Fibroblast of lung (primary cell): ENCODE data around the gene SORCS2. TPM values are rescaled to one million over a fixed set of nuclear protein-coding genes. Genes with fewer than 3 reads are reported as not detected.
A peak's percentile ranks its signal among the peaks of the same experiment; 100 is the strongest.

ENCODE experiments used
- DNase-seq, 2 donors: peaks; one replicate each; pipeline versions ENCODE4 v3.0.0 to v3.0.0-alpha.2; 2010; ENCODE audit warnings: low read depth in 2 of 2
- H2AFZ ChIP-seq: 2 replicates; pipeline ENCODE4 v1.5.1; 2012; ENCODE audit warnings: low read length, control low read depth, inconsistent platforms
- H3K27ac ChIP-seq: 2 replicates; pipeline ENCODE4 v1.5.1; 2011; ENCODE audit warnings: low read length, control low read depth; ENCODE audit not compliant: insufficient read depth
- H3K27me3 ChIP-seq: 2 replicates; pipeline ENCODE4 v1.5.1; 2011; ENCODE audit warnings: mild to moderate bottlenecking, low read length; ENCODE audit not compliant: control insufficient read depth, insufficient read depth
- H3K36me3 ChIP-seq: 2 replicates; pipeline ENCODE4 v1.5.1; 2011; ENCODE audit warnings: low read length; ENCODE audit not compliant: control insufficient read depth, insufficient read depth
- H3K4me1 ChIP-seq: 2 replicates; pipeline ENCODE4 v1.5.1; 2011; ENCODE audit warnings: low read length; ENCODE audit not compliant: control insufficient read depth, insufficient read depth; ENCODE audit errors: extremely low read depth
- H3K4me2 ChIP-seq: 2 replicates; pipeline ENCODE4 v1.5.1; 2011; ENCODE audit warnings: low read length, control low read depth; ENCODE audit not compliant: insufficient read depth; ENCODE audit errors: extremely low read depth
- H3K4me3 ChIP-seq, 4 experiments: fragments of 200-600 bp in 1 of 4; sonication (generic) in 1 of 4; replicated peaks in 1 of 4; 2 replicates each; pipeline ENCODE4 v1.5.1; 2011 to 2016; ENCODE audit warnings: low read length in 4 of 4, low read depth in 3 of 4, mild to moderate bottlenecking in 3 of 4, control low read depth in 2 of 4, inconsistent platforms in 1 of 4, mixed read lengths in 1 of 4; ENCODE audit not compliant: insufficient read depth in 1 of 4; ENCODE audit errors: control extremely low read depth in 1 of 4
- H3K79me2 ChIP-seq: 2 replicates; pipeline ENCODE4 v1.5.1; 2012; ENCODE audit warnings: mild to moderate bottlenecking, low read length, inconsistent platforms; ENCODE audit not compliant: control insufficient read depth, insufficient read depth
- H3K9ac ChIP-seq: 2 replicates; pipeline ENCODE4 v1.5.1; 2011; ENCODE audit warnings: mild to moderate bottlenecking, low read length, control low read depth; ENCODE audit not compliant: insufficient read depth
- H3K9me3 ChIP-seq: 2 replicates; pipeline ENCODE4 v1.5.1; 2012; ENCODE audit warnings: low read depth, low read length; ENCODE audit not compliant: control insufficient read depth, insufficient read depth
- H4K20me1 ChIP-seq: 2 replicates; pipeline ENCODE4 v1.5.1; 2011; ENCODE audit warnings: low read length; ENCODE audit not compliant: control insufficient read depth, insufficient read depth; ENCODE audit errors: extremely low read depth
- EZH2 ChIP-seq: IDR thresholded peaks from 2 replicates; pipeline ENCODE4 v1.5.1; 2012; ENCODE audit warnings: low read length, control low read depth, mild to moderate bottlenecking; ENCODE audit errors: missing control alignments
- polyA plus RNA-seq, 2 donors: library from polyadenylated mRNA; depleted of rRNA in 1 of 2; stranded (reverse) in 1 of 2; unstranded in 1 of 2; fragments of >200 nt; gene quantifications; 2 replicates each; pipeline ENCODE4 v1.2.1, GENCODE V29; 2011 to 2012; ENCODE audit warnings: missing spikeins in 1 of 2
- total RNA-seq: library from RNA; depleted of rRNA; stranded (reverse); fragments of >200 nt; gene quantifications from 2 replicates; pipeline ENCODE4 v1.2.1, GENCODE V29; 2014
- TF ChIP-seq, protein P1 (sequence below), 2 donors: IDR thresholded peaks in 1 of 2; conservative IDR thresholded peaks in 1 of 2; 1 replicate in 1 of 2; 2 replicates in 1 of 2; pipeline ENCODE4 v1.5.1; 2011 to 2012; ENCODE audit warnings: low read length in 2 of 2, control low read depth in 1 of 2, inconsistent platforms in 1 of 2, low read depth in 1 of 2, mild to moderate bottlenecking in 1 of 2

SORCS2 gene
- total and polyA plus RNA-seq, 2 donors (not counting 1 experiment from before 2014, with no cell fraction given), result 0.17 to 0.41 TPM

DNA sequence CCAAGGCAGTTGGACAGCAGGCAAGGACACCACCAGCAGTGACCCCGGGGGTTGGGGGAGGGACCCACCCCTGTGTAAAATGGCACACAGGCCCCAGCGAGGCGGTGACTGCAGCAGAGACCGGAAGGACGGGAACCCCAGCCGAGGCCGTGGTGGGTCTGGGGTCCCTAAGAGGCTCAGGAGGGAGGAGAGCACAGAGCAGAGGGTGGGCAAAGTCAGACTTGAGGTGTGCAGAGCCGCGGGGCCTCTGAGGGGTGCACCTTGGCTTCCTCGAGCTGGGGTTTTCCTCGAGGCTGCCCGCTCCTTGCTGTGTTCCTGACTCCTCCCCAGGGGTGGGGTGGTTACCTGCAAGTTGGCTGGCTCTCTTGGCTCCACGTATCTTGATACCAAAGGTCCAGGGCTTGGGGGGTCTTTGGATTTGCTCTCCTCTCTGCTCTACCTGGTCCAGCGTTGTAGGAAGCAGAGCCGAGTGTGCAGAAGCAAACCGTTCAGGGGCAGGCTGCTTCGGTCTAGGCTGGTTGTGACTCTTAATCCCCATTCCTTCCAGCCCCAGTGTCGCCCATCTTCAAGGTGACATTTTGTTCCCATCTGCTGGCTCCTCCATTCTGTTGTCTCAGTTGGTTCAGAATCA lies 37.9 kb upstream of the SORCS2 start:
- no peak overlapping the region for H2AFZ ChIP-seq

DNA sequence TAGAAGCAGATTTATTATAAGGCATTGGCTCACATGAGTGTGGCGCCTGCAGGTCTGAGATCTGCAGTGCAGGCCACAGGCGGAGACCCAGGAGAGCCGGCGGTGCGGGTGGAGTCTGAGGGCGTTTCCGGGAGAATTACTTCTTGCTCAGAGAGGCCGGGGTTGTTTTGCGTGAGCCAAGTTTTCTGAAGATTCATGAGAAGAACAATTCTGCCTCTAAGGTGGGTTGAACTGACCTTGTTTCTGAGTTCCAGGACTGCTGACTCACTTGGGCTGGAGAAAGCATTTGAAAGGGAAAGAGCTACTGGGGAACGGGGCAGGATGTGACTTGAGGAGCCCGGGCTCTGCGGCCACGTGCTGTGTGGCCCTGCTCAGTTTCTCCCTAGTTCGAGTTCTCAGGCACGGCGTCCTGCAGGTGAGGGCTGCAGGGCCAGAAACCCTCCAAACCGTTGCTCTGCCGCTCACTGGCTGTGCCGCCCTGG lies 36.7 kb upstream of the SORCS2 start:
- Histone ChIP-seq H3K79me2 (no peaks in the 10 kb centered on the region), H3K9me3 (no peaks in the 10 kb centered on the region), H3K9ac (no peak overlapping the region), H2AFZ (no peak overlapping the region), H3K4me3 (no peak overlapping the region), H3K36me3 (no peaks in the 10 kb centered on the region), H4K20me1 (no peaks in the 10 kb centered on the region), H3K4me2 (no peak overlapping the region), H3K27me3 (peaks cover 2% of the 10 kb centered on the region), H3K4me1 (no peaks in the 10 kb centered on the region), H3K27ac (no peak overlapping the region)
- peak in 1 of 2 donors; percentile 80 for DNase-seq
- no peak for TF ChIP-seq EZH2
- TF ChIP-seq, protein P1, sequence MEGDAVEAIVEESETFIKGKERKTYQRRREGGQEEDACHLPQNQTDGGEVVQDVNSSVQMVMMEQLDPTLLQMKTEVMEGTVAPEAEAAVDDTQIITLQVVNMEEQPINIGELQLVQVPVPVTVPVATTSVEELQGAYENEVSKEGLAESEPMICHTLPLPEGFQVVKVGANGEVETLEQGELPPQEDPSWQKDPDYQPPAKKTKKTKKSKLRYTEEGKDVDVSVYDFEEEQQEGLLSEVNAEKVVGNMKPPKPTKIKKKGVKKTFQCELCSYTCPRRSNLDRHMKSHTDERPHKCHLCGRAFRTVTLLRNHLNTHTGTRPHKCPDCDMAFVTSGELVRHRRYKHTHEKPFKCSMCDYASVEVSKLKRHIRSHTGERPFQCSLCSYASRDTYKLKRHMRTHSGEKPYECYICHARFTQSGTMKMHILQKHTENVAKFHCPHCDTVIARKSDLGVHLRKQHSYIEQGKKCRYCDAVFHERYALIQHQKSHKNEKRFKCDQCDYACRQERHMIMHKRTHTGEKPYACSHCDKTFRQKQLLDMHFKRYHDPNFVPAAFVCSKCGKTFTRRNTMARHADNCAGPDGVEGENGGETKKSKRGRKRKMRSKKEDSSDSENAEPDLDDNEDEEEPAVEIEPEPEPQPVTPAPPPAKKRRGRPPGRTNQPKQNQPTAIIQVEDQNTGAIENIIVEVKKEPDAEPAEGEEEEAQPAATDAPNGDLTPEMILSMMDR (conservative IDR thresholded peaks at IDR 0.05 in 1 of 2, IDR thresholded peaks at IDR 0.05 in 1 of 2; ENCODE audit: low read depth in 1 of 2, low read length in 2 of 2), result no peak

More for the DNA sequence above, 37.9 kb upstream of the SORCS2 start:
- TF ChIP-seq, protein P1 (conservative IDR thresholded peaks at IDR 0.05 in 1 of 2, IDR thresholded peaks at IDR 0.05 in 1 of 2; ENCODE audit: low read depth in 1 of 2, low read length in 2 of 2), result no peak
- no peak for TF ChIP-seq EZH2
- no peak for DNase-seq
- H3K4me3 ChIP-seq, result no peak overlapping the region
- H3K4me1 ChIP-seq, result no peaks in the 10 kb centered on the region
- H3K9me3 ChIP-seq, result no peaks in the 10 kb centered on the region
- H3K9ac ChIP-seq, result no peak overlapping the region
- H3K36me3 ChIP-seq, result no peaks in the 10 kb centered on the region
- H3K79me2 ChIP-seq, result no peaks in the 10 kb centered on the region
- H3K27me3 ChIP-seq, result peaks cover 4% of the 10 kb centered on the region
- H4K20me1 ChIP-seq, result no peaks in the 10 kb centered on the region
- H3K4me2 ChIP-seq, result no peak overlapping the region
- no peak overlapping the region for H3K27ac ChIP-seq

DNA sequence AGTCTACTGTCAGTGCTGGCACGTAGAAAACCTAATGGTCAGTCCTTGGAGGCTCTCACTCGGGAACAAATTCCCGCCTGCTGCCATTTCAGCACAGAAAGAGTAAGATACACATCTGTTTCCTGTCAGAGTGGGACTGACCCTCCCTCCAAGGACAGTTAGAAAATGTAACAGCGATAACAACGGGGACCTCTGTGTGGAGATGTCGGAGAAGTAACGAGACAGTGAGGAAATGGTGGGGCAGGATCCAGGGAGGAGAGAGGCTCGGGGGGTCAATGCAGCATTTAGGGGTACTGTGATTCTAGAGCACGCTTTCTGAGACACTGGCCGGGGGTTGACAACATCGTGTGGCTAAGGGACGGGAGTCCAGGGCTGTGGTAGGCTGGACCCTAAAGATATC lies 36.0 kb upstream of the SORCS2 start:
- Histone ChIP-seq H3K27me3 (no peaks in the 10 kb centered on the region), H3K4me3 (no peak overlapping the region), H3K36me3 (no peaks in the 10 kb centered on the region), H3K4me1 (no peaks in the 10 kb centered on the region), H3K79me2 (no peaks in the 10 kb centered on the region), H2AFZ (no peak overlapping the region), H3K27ac (no peak overlapping the region), H4K20me1 (no peaks in the 10 kb centered on the region), H3K4me2 (no peak overlapping the region), H3K9ac (no peak overlapping the region), H3K9me3 (no peaks in the 10 kb centered on the region)
- no peak for DNase-seq
- TF ChIP-seq, protein P1 (conservative IDR thresholded peaks at IDR 0.05 in 1 of 2, IDR thresholded peaks at IDR 0.05 in 1 of 2; ENCODE audit: low read depth in 1 of 2, low read length in 2 of 2), result no peak
- no peak for TF ChIP-seq EZH2
